Measurements from ENCODE around the gene MAD1L1.

Gene MAD1L1

DNA sequence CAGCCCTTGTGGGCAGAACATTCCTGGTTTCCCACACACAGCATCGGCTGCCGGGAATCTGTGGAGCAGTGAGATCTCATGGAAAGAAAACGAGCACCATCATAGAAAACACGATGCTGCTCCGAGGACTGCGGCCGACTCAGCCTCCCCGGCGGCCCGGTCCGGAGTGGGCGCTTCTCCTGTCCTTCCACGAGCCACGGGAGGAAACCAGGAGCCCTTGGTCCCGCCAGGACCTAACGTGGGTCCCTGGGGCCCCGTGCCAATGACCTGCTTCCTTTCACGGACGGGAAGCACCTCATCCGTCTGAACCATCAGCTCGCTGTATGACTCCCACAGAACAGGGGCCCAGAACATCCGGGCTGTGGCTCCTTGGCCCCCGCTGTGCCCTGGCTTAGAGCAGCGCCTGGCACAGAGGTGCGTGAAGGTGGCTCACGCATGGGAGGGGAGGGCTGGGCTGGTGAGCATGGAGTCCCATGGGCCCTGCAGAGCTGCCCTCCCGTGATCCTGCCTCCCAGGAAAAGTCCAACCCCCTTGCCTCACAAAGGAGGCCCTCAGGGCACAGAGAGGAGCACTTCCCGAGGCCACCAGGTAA is 280.5 kb downstream of the MAD1L1 start:
- TF ChIP-seq, protein P1, sequence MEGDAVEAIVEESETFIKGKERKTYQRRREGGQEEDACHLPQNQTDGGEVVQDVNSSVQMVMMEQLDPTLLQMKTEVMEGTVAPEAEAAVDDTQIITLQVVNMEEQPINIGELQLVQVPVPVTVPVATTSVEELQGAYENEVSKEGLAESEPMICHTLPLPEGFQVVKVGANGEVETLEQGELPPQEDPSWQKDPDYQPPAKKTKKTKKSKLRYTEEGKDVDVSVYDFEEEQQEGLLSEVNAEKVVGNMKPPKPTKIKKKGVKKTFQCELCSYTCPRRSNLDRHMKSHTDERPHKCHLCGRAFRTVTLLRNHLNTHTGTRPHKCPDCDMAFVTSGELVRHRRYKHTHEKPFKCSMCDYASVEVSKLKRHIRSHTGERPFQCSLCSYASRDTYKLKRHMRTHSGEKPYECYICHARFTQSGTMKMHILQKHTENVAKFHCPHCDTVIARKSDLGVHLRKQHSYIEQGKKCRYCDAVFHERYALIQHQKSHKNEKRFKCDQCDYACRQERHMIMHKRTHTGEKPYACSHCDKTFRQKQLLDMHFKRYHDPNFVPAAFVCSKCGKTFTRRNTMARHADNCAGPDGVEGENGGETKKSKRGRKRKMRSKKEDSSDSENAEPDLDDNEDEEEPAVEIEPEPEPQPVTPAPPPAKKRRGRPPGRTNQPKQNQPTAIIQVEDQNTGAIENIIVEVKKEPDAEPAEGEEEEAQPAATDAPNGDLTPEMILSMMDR (IDR thresholded peaks at IDR 0.05), result no peak
- no peaks in the 10 kb centered on the region for H3K27me3 Mint-ChIP-seq (ENCODE audit: low read depth, poor library complexity)
- peaks cover 8% of the 10 kb centered on the region for H3K4me1 Mint-ChIP-seq
- no peak overlapping the region for H3K4me3 Mint-ChIP-seq
- H3K27ac Mint-ChIP-seq, result peak overlapping the region; percentile 66
- no peaks in the 10 kb centered on the region for H3K36me3 Mint-ChIP-seq (ENCODE audit: low read depth)
- no peaks in the 10 kb centered on the region for H3K9me3 Mint-ChIP-seq
- no peak for DNase-seq

DNA sequence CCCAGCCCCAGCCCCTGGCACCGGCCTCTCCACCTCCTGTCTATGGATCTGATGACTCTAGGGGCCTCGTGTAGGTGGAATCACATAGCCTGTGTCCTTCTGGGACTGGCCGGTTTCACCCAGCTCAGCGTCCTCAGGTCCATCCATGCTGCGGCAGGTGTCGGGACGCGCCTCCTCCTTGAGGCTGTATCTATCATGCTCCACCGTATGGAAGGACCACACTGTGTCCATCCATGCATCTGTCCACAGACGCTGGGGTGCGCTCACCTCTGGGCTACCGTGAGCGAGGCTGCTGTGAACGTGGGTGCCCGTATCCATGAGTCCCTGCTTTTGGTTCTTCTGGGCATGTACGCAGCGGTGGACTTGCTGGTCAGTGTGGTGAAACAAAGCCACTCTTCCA is 281.1 kb downstream of the MAD1L1 start:
- no peak for DNase-seq
- Mint-ChIP-seq H3K4me1 (peaks cover 8% of the 10 kb centered on the region), H3K27me3 (ENCODE audit: low read depth, poor library complexity) (no peaks in the 10 kb centered on the region), H3K9me3 (no peaks in the 10 kb centered on the region), H3K36me3 (ENCODE audit: low read depth) (no peaks in the 10 kb centered on the region), H3K4me3 (no peak overlapping the region), H3K27ac (peak overlapping the region; percentile 66)
- TF ChIP-seq, protein P1 (IDR thresholded peaks at IDR 0.05), result no peak

DNA sequence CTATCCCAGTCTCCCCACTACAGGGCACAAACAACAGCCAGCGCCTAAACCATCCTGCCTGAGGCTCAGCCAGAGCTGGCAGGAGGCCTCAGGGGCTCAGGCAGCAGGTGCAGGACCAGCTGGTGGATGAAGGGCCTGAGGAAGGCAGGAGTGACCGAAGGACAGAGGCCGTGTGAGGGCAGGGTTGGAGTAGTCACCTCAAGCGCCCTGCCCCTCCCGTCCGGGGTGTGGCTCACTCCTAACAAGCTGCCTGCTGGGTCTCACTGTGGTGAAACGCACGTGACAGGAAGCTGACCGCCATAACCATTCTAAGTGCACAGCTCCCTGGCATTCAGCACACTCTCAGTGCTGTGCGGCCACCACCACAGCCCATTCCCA is 281.6 kb downstream of the MAD1L1 start:
- no peaks in the 10 kb centered on the region for H3K36me3 Mint-ChIP-seq (ENCODE audit: low read depth)
- no peak overlapping the region for H3K4me3 Mint-ChIP-seq
- DNase-seq, result no peak
- no peaks in the 10 kb centered on the region for H3K9me3 Mint-ChIP-seq
- no peaks in the 10 kb centered on the region for H3K27me3 Mint-ChIP-seq (ENCODE audit: low read depth, poor library complexity)
- no peak overlapping the region for H3K27ac Mint-ChIP-seq
- H3K4me1 Mint-ChIP-seq, result peaks cover 5% of the 10 kb centered on the region
- TF ChIP-seq, protein P1 (IDR thresholded peaks at IDR 0.05), result no peak

DNA sequence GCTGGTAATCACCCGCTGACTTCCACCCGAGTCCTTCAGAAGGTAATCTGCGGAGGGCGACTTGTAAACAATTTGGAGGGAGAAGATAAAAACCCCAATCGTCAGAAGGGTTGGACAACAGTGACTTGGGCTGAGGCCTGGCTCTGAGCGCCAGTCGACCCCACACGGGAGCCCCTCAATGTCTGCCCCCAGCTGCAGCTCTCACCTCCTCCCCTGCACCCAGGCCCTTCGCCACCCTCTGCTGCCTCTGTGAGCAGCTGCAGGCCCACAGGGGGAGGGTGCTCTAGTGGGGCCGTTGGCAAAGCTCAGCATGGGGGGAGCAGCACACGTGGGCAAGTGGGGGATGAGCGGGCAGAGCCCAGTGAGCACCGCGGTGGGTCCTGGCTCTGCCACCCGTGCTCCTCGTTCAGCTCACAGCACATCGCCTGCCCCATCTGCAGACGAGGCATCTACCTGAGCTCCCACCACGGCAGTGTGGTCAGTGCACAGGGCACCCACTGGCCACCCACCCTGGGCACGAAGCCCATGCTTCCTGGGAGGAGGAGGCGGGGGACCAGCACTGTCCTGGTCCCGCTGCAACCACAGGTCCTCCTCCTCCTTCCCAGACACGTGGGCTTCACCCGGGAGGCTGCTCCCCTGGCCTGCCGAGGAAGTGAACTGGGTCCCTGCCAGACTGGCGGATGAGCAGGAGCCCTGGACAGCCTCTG is 282.1 kb downstream of the MAD1L1 start:
- peaks cover 2% of the 10 kb centered on the region for H3K4me1 Mint-ChIP-seq
- no peak for DNase-seq
- H3K27ac Mint-ChIP-seq, result peak overlapping the region; percentile 74
- no peaks in the 10 kb centered on the region for H3K36me3 Mint-ChIP-seq (ENCODE audit: low read depth)
- TF ChIP-seq, protein P1 (IDR thresholded peaks at IDR 0.05), result no peak
- no peak overlapping the region for H3K4me3 Mint-ChIP-seq
- no peaks in the 10 kb centered on the region for H3K27me3 Mint-ChIP-seq (ENCODE audit: low read depth, poor library complexity)
- no peaks in the 10 kb centered on the region for H3K9me3 Mint-ChIP-seq

DNA sequence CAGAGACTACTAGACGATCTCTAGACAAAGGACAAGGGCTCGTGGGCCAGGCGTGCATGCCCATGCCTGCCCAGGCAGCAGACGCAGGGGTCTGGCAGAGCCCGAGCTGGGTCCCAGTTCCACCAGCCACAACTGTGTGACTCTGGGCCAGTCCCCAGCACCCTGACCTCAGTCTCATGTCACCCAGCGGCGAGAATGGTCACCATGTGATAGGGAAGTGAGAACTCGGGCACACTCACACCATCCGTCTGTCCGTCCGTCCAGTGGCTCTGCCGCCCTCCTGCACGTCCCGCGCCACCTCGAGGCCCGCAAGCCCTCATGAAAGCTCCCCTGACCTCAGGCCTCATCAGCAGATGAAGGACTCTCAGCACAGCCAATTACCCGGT is 282.7 kb downstream of the MAD1L1 start:
- no peaks in the 10 kb centered on the region for H3K4me1 Mint-ChIP-seq
- no peak overlapping the region for H3K4me3 Mint-ChIP-seq
- H3K9me3 Mint-ChIP-seq, result no peaks in the 10 kb centered on the region
- H3K27me3 Mint-ChIP-seq (ENCODE audit: low read depth, poor library complexity), result no peaks in the 10 kb centered on the region
- peak overlapping the region; percentile 74 for H3K27ac Mint-ChIP-seq
- no peaks in the 10 kb centered on the region for H3K36me3 Mint-ChIP-seq (ENCODE audit: low read depth)
- TF ChIP-seq, protein P1 (IDR thresholded peaks at IDR 0.05), result no peak
- no peak for DNase-seq

DNA sequence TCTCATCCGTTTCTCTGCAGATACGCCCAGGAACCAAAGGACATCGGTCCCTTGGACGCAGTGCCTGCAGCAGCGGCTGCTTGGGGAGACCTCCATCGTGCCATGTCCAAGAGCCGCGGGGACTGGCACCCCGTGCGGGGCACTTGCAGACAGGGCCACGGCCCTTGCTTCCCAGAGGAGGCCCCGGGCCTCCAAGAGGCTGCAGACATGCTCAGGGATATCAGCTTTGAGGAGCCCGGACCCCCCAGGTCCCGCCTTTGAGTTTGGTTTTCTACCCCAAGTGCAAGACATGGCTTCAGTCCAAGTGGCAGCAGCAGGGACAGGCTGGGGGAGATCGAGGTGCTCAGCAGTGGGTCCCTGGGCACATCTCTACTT is 283.1 kb downstream of the MAD1L1 start:
- DNase-seq, result no peak
- Mint-ChIP-seq H3K4me3 (no peak overlapping the region), H3K27ac (no peak overlapping the region)

More for the DNA sequence above, 283.1 kb downstream of the MAD1L1 start:
- Mint-ChIP-seq H3K9me3 (no peaks in the 10 kb centered on the region), H3K27me3 (ENCODE audit: low read depth, poor library complexity) (no peaks in the 10 kb centered on the region), H3K36me3 (ENCODE audit: low read depth) (no peaks in the 10 kb centered on the region), H3K4me1 (no peaks in the 10 kb centered on the region)
- TF ChIP-seq, protein P1 (IDR thresholded peaks at IDR 0.05), result no peak

Data from nephron progenitor cell (in vitro differentiated cells).